IMR-90 (cell line): Measurements from ENCODE around the gene GJC2. TPM values are rescaled to one million over a fixed set of nuclear protein-coding genes. Genes with fewer than 3 reads are reported as not detected.

Source experiments
- ATAC-seq: fragments of 200-7000 bp; cut with Tn5 transposase; 2 replicates; pipeline ENCODE4 v1.9.1; 2020; ENCODE audit warnings: low read depth, mild to moderate bottlenecking, moderate library complexity
- BruUV-seq: library from RNA; stranded (reverse); fragments of 400-500 nt; replicated peaks from 2 replicates; lab custom pipeline; 2021; lab: Mats Ljungman, UMichigan
- CTCF ChIA-PET: fragments of 300-600 bp; formaldehyde crosslinking; extraction: SDS; loops from one replicate; lab custom pipeline; 2021; ENCODE audit warnings: antibody characterized with exemption; lab: Yijun Ruan, JAX
- POLR2A ChIA-PET: fragments of 300-600 bp; sonication (Branson Sonifier 250); formaldehyde crosslinking; loops from one replicate; lab custom pipeline; 2022; ENCODE audit warnings: antibody characterized with exemption; ENCODE audit not compliant: unreplicated experiment; lab: Charles Lee
- DNase-seq: peaks from one replicate; pipeline ENCODE4 v3.0.0; 2013
- H2AFZ ChIP-seq: replicated peaks from 2 replicates; pipeline ENCODE3; 2013; ENCODE audit warnings: low read length, mild to moderate bottlenecking; ENCODE audit not compliant: poor library complexity
- H2AK5ac ChIP-seq: 2 replicates; pipeline ENCODE4 v1.6.1; 2013; ENCODE audit warnings: low read depth, low read length, inconsistent platforms
- H2AK9ac ChIP-seq: replicated peaks from 2 replicates; pipeline ENCODE3; 2013; ENCODE audit warnings: mild to moderate bottlenecking, low read depth, low read length, moderate library complexity; ENCODE audit not compliant: poor library complexity
- H2BK120ac ChIP-seq: 2 replicates; pipeline ENCODE4 v1.6.1; 2013; ENCODE audit warnings: low read depth, low read length, inconsistent platforms
- H2BK15ac ChIP-seq: 3 replicates; pipeline ENCODE4 v1.6.1; 2013; ENCODE audit warnings: low read depth, low read length, inconsistent platforms
- H2BK20ac ChIP-seq: 2 replicates; pipeline ENCODE4 v1.6.1; 2013; ENCODE audit warnings: low read depth, mild to moderate bottlenecking, inconsistent platforms, low read length, moderate library complexity
- H2BK5ac ChIP-seq: 2 replicates; pipeline ENCODE4 v1.6.1; 2013; ENCODE audit warnings: mild to moderate bottlenecking, low read depth, low read length, inconsistent platforms; ENCODE audit not compliant: poor library complexity, severe bottlenecking
- H3K14ac ChIP-seq: replicated peaks from 2 replicates; pipeline ENCODE4 v1.6.1; 2013; ENCODE audit warnings: low read depth, low read length, inconsistent platforms
- H3K18ac ChIP-seq: 2 replicates; pipeline ENCODE4 v1.6.1; 2013; ENCODE audit warnings: low read depth, low read length, control low read depth
- H3K23ac ChIP-seq: 2 replicates; pipeline ENCODE4 v1.6.1; 2013; ENCODE audit warnings: low read depth, low read length, inconsistent platforms
- H3K27ac ChIP-seq: 2 replicates; pipeline ENCODE4 v1.5.1; 2013; ENCODE audit warnings: mild to moderate bottlenecking, control low read depth, low read length; ENCODE audit not compliant: insufficient read depth
- H3K27me3 ChIP-seq: 2 replicates; pipeline ENCODE4 v1.6.1; 2013; ENCODE audit warnings: low read length; ENCODE audit not compliant: control insufficient read depth, insufficient read depth
- H3K36me3 ChIP-seq: 2 replicates; pipeline ENCODE4 v1.6.1; 2013; ENCODE audit warnings: low read length, mixed read lengths; ENCODE audit not compliant: control insufficient read depth, insufficient read depth
- H3K4ac ChIP-seq: 2 replicates; pipeline ENCODE4 v1.6.1; 2013; ENCODE audit warnings: low read depth, low read length, inconsistent platforms
- H3K4me1 ChIP-seq: 2 replicates; pipeline ENCODE4 v1.6.1; 2013; ENCODE audit warnings: low read length, mixed read lengths; ENCODE audit not compliant: control insufficient read depth, insufficient read depth
- H3K4me2 ChIP-seq: 2 replicates; pipeline ENCODE4 v1.6.1; 2013; ENCODE audit warnings: low read depth, mild to moderate bottlenecking, control low read depth, low read length, moderate library complexity
- H3K4me3 ChIP-seq: 2 replicates; pipeline ENCODE4 v1.5.1; 2013; ENCODE audit warnings: low read depth, mild to moderate bottlenecking, control low read depth, low read length, moderate library complexity; ENCODE audit not compliant: insufficient read depth
- H3K56ac ChIP-seq: 2 replicates; pipeline ENCODE4 v1.6.1; 2013; ENCODE audit warnings: low read length, inconsistent platforms; ENCODE audit not compliant: insufficient read depth; ENCODE audit errors: extremely low read depth
- H3K79me1 ChIP-seq, 2 experiments: 2 replicates each; pipeline ENCODE4 v1.6.1; 2013; ENCODE audit warnings: low read length in 2 of 2, inconsistent platforms in 1 of 2, low read depth in 1 of 2
- H3K9ac ChIP-seq: 2 replicates; pipeline ENCODE4 v1.6.1; 2013; ENCODE audit warnings: low read depth, low read length, control low read depth
- H3K9me1 ChIP-seq: 2 replicates; pipeline ENCODE4 v1.6.1; 2013; ENCODE audit warnings: low read length, inconsistent platforms; ENCODE audit not compliant: insufficient read depth
- H3K9me3 ChIP-seq: 2 replicates; pipeline ENCODE4 v1.6.1; 2013; ENCODE audit warnings: low read length; ENCODE audit not compliant: control insufficient read depth, insufficient read depth
- H4K20me1 ChIP-seq: 2 replicates; pipeline ENCODE4 v1.6.1; 2013; ENCODE audit warnings: low read length, inconsistent platforms; ENCODE audit not compliant: insufficient read depth
- H4K5ac ChIP-seq: 2 replicates; pipeline ENCODE4 v1.6.1; 2013; ENCODE audit warnings: mild to moderate bottlenecking, low read depth, low read length, control low read depth
- H4K8ac ChIP-seq, 2 experiments: 2 replicates each; pipeline ENCODE4 v1.6.1; 2013; ENCODE audit warnings: low read depth in 2 of 2, low read length in 2 of 2, control low read depth in 1 of 2, inconsistent platforms in 1 of 2
- H4K91ac ChIP-seq: 2 replicates; pipeline ENCODE4 v1.6.1; 2013; ENCODE audit warnings: low read depth, low read length, inconsistent platforms; ENCODE audit not compliant: insufficient read depth
- BHLHE40 ChIP-seq: fragments of 150-350 bp; IDR thresholded peaks from 2 replicates; pipeline ENCODE4 v1.6.1; 2016; ENCODE audit warnings: mild to moderate bottlenecking, low read depth, low read length
- CEBPB ChIP-seq: IDR thresholded peaks from 2 replicates; pipeline ENCODE4 v1.6.1; 2012; ENCODE audit warnings: low read depth, low read length, improper control_type of control experiment
- CHD1 ChIP-seq: IDR thresholded peaks from 2 replicates; pipeline ENCODE4 v1.6.1; 2012; ENCODE audit warnings: low read depth, low read length, improper control_type of control experiment
- FOS ChIP-seq: fragments of 150-350 bp; IDR thresholded peaks from 2 replicates; pipeline ENCODE4 v1.6.1; 2016; ENCODE audit warnings: low read depth, low read length
- MAFK ChIP-seq: IDR thresholded peaks from 2 replicates; pipeline ENCODE4 v1.6.1; 2012; ENCODE audit warnings: low read depth, low read length, improper control_type of control experiment
- MAZ ChIP-seq: IDR thresholded peaks from 2 replicates; pipeline ENCODE4 v1.6.1; 2012; ENCODE audit warnings: low read depth, mild to moderate bottlenecking, low read length, improper control_type of control experiment, moderate library complexity, borderline replicate concordance
- MXI1 ChIP-seq: IDR thresholded peaks from 2 replicates; pipeline ENCODE4 v1.6.1; 2012; ENCODE audit warnings: low read depth, mild to moderate bottlenecking, low read length, moderate library complexity, borderline replicate concordance
- NFE2L2 ChIP-seq: fragments of 150-350 bp; IDR thresholded peaks from 2 replicates; pipeline ENCODE4 v1.6.1; 2016; ENCODE audit warnings: low read depth, mild to moderate bottlenecking, low read length
- POLR2A ChIP-seq: IDR thresholded peaks from 2 replicates; pipeline ENCODE4 v1.6.1; 2012; ENCODE audit warnings: mild to moderate bottlenecking, low read depth, low read length
- RAD21 ChIP-seq: IDR thresholded peaks from 2 replicates; pipeline ENCODE4 v1.6.1; 2012; ENCODE audit warnings: low read length, improper control_type of control experiment
- RCOR1 ChIP-seq: IDR thresholded peaks from 2 replicates; pipeline ENCODE4 v1.6.1; 2012; ENCODE audit warnings: mild to moderate bottlenecking, low read length, improper control_type of control experiment; ENCODE audit not compliant: insufficient replicate concordance
- RFX5 ChIP-seq: IDR thresholded peaks from 2 replicates; pipeline ENCODE4 v1.8.0; 2012; ENCODE audit warnings: low read depth, mild to moderate bottlenecking, low read length, moderate library complexity
- SMC3 ChIP-seq: fragments of 150-350 bp; IDR thresholded peaks from 2 replicates; pipeline ENCODE4 v1.6.1; 2016; ENCODE audit warnings: low read depth, mild to moderate bottlenecking, antibody characterized with exemption, low read length, moderate library complexity
- WGBS, 2 experiments: methylation state at CpG; one replicate each; pipeline versions ENCODE4 v1.1.5 to v1.1.7; 2013; ENCODE audit warnings: missing lambda C conversion rate in 2 of 2; ENCODE audit not compliant: insufficient read length in 1 of 2; ENCODE audit errors: extremely low coverage in 2 of 2; 5-methylcytosine and 5-hydroxymethylcytosine counted together
- dilution Hi-C: fragments of 300-500 bp; cut with HindIII; formaldehyde crosslinking; loops from one replicate; pipeline ENCODE4 v1.14.3; 2018; ENCODE audit warnings: low sequenced_read_pairs; ENCODE audit not compliant: unreplicated experiment
- in situ Hi-C: fragments of 300-500 bp; cut with MboI; formaldehyde crosslinking; loops from 3 replicates; pipeline ENCODE4 v1.14.3; 2019; ENCODE audit warnings: low sequenced_read_pairs, inconsistent platforms, mixed read lengths
- intact Hi-C: fragments of 100-400 bp; cut with micrococcal nuclease; formaldehyde crosslinking; loops from 2 replicates; pipeline ENCODE4 v1.10.0; 2022
- polyA plus RNA-seq, 3 experiments: library from polyadenylated mRNA; depleted of rRNA; stranded (reverse); fragments of >200 nt; gene quantifications; 2 replicates each; pipeline ENCODE4 v1.2.3, GENCODE V29; 2012; ENCODE audit warnings: low replicate concordance in 1 of 3
- total RNA-seq: library from RNA; depleted of rRNA; stranded (reverse); fragments of >200 nt; gene quantifications from 2 replicates; pipeline ENCODE4 v1.2.3, GENCODE V29; 2012
- TF ChIP-seq, protein P1 (sequence below): conservative IDR thresholded peaks from 2 replicates; pipeline ENCODE4 v1.5.1; 2012; ENCODE audit warnings: mild to moderate bottlenecking, low read depth, low read length, improper control_type of control experiment
- TF ChIP-seq, protein P2 (sequence below): fragments of 150-350 bp; IDR thresholded peaks from 2 replicates; pipeline ENCODE4 v1.6.1; 2016; ENCODE audit warnings: low read depth, mild to moderate bottlenecking, low read length, moderate library complexity, borderline replicate concordance
- TF ChIP-seq, protein P3 (sequence below): fragments of 150-350 bp; IDR thresholded peaks from 2 replicates; pipeline ENCODE4 v1.6.1; 2017; ENCODE audit warnings: mild to moderate bottlenecking, antibody characterized with exemption, low read length, low read depth

The GJC2 gene
- total and polyA plus RNA-seq, 2 of the 4 experiments (the other 2 are of a cell fraction) = 1.1 to 1.7 TPM

DNA sequence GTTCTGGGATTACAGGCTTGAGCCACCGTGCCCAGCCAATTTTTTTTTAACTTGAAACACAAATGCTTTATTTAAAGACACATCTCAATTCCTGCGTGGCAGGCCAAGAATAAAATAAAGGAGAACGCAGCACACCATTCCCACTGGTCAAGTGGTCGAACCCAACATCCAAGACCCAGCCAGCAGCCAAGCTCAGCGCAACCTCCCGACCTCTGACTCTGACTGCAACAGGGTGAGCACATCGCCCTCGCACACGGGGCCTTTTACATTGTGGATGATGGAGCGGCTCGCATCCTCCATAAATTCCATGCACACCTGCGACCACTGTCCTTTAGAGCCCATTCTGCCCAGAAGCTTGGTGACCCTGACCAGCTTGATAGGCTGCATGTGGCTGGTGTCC, 15.1 kb upstream of the GJC2 start:
- Histone ChIP-seq H2BK15ac (no peak overlapping the region), H4K20me1 (no peaks in the 10 kb centered on the region), H3K14ac (no peak overlapping the region), H3K27me3 (peaks cover 19% of the 10 kb centered on the region), H2AFZ (no peak overlapping the region), H3K9me3 (no peaks in the 10 kb centered on the region), H4K91ac (no peak overlapping the region), H2BK20ac (no peak overlapping the region), H3K4me1 (no peaks in the 10 kb centered on the region), H4K8ac (no peak overlapping the region), H2AK5ac (no peak overlapping the region), H4K5ac (no peak overlapping the region), H3K79me1 (no peaks in the 10 kb centered on the region), H3K9ac (no peak overlapping the region), H2BK5ac (no peak overlapping the region), H3K9me1 (no peaks in the 10 kb centered on the region), H3K4ac (no peak overlapping the region), H3K56ac (no peak overlapping the region), H2BK120ac (no peak overlapping the region), H3K36me3 (no peaks in the 10 kb centered on the region), H2AK9ac (no peak overlapping the region), H3K4me2 (no peak overlapping the region), H3K4me3 (no peak overlapping the region), H3K18ac (no peak overlapping the region), H3K23ac (no peak overlapping the region), H3K27ac (no peak overlapping the region)
- 77% methylated on average over 4 of the region's 12 CpGs; no CpG with 5 or more reads in 1 of the 2 experiments for WGBS, 2 experiments
- TF ChIP-seq RCOR1 = no peak
- no peak for TF ChIP-seq RAD21
- no peak for TF ChIP-seq FOS
- TF ChIP-seq, protein P1, sequence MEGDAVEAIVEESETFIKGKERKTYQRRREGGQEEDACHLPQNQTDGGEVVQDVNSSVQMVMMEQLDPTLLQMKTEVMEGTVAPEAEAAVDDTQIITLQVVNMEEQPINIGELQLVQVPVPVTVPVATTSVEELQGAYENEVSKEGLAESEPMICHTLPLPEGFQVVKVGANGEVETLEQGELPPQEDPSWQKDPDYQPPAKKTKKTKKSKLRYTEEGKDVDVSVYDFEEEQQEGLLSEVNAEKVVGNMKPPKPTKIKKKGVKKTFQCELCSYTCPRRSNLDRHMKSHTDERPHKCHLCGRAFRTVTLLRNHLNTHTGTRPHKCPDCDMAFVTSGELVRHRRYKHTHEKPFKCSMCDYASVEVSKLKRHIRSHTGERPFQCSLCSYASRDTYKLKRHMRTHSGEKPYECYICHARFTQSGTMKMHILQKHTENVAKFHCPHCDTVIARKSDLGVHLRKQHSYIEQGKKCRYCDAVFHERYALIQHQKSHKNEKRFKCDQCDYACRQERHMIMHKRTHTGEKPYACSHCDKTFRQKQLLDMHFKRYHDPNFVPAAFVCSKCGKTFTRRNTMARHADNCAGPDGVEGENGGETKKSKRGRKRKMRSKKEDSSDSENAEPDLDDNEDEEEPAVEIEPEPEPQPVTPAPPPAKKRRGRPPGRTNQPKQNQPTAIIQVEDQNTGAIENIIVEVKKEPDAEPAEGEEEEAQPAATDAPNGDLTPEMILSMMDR = no peak
- TF ChIP-seq, protein P2, sequence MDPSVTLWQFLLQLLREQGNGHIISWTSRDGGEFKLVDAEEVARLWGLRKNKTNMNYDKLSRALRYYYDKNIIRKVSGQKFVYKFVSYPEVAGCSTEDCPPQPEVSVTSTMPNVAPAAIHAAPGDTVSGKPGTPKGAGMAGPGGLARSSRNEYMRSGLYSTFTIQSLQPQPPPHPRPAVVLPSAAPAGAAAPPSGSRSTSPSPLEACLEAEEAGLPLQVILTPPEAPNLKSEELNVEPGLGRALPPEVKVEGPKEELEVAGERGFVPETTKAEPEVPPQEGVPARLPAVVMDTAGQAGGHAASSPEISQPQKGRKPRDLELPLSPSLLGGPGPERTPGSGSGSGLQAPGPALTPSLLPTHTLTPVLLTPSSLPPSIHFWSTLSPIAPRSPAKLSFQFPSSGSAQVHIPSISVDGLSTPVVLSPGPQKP = no peak
- no peak for TF ChIP-seq CHD1
- no peak for TF ChIP-seq MAFK
- TF ChIP-seq RFX5 = no peak
- no peak for TF ChIP-seq SMC3
- no peak for TF ChIP-seq MAZ
- TF ChIP-seq BHLHE40 = no peak
- TF ChIP-seq POLR2A = no peak
- no peak for TF ChIP-seq MXI1
- no peak for TF ChIP-seq CEBPB
- TF ChIP-seq NFE2L2 = no peak
- TF ChIP-seq, protein P3, sequence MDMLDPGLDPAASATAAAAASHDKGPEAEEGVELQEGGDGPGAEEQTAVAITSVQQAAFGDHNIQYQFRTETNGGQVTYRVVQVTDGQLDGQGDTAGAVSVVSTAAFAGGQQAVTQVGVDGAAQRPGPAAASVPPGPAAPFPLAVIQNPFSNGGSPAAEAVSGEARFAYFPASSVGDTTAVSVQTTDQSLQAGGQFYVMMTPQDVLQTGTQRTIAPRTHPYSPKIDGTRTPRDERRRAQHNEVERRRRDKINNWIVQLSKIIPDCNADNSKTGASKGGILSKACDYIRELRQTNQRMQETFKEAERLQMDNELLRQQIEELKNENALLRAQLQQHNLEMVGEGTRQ = no peak
- dilution Hi-C loops = no loop called here
- POLR2A ChIA-PET = interaction anchor here (0.6 kb wide), 1 partner anchor 22 kb away, joined by 3 read pairs; no protein-coding TSS in a partner anchor
- intact Hi-C loops = loop anchor here (5.0 to 10.0 kb wide), 3 partner anchors 140 to 368 kb away; no protein-coding TSS in a partner anchor
- CTCF ChIA-PET = no interaction called here
- no peak for DNase-seq
- no TSS peak for BruUV-seq
- in situ Hi-C loops = loop anchor here (10.0 kb wide), 1 partner anchor 370 kb away; no protein-coding TSS in a partner anchor
- ATAC-seq = no peak
